Measurements from ENCODE around the gene FLVCR1.

Gene FLVCR1

DNA sequence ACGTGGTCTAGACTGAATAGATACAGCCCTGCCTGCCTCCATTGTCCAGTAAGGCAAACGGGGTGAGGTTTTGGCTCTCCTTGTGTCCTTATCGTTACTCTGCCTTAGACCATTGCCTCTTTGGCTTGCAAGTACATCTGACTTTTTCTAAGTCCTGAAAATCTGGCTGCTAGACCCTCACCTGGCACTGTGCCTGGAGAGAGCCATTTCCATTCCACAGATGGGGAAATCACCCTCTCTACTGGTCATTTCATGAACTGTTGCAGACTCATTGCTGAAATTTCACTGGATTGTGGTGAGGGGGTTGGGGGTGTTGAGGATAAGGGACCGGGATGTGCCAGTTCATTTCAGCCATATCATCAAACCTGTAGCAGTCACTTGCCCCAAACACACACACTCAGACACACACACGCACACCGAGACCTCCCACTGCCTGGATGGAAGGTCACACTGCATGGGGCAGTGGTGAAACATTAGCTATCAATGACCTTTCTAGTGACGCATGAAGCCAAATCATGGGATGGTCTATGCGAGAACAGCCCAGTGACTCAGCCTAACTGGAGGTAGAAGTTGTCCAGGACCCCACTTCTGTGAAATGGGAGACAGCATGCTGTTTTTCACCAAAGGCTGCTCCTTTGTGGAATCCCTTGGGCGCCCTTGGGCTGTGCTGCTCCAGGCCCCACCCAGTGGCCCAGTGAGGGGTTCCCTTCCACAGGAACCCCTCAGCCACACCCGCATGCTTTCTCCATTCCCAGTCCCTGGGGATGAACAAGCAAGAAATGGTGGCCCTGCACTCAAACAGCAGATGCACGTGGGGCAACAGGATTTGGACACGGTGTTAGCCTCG, 57.4 kb downstream of the FLVCR1 start:
- DNase-seq (ENCODE audit: low read depth, low spot score), result peak; percentile 84

DNA sequence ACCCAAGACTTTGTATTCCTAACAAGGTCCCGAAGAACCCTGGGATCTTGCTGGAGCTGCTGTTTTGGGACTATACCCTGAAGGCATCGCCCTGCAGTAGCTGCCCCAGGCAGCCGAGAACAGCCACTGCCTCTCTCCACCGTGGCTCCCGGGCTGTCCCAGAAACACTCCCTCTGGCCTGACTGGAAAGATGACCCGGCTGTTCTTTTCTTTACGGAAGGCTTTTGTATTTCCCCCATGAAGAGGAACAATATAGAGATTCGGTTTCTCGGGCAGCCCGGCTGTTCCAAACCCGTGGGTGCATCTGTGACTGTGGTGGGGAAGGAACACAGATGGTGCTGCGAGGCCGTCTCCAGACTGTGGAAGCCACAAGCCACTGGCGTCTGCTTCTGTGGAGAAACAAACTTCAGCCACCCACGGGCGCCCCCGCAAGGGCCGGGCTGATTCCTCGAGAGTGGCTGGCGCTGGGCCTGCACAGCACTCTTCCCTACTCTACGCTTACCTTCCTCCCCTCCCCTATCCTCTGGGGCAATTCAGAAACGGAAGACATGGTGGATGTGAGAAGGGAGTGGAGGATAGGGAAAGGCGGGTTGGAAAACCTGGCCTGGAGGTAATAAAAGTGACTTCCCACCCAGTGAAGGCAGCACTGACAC, 58.5 kb downstream of the FLVCR1 start:
- DNase-seq (ENCODE audit: low read depth, low spot score), result peak; percentile 32

DNA sequence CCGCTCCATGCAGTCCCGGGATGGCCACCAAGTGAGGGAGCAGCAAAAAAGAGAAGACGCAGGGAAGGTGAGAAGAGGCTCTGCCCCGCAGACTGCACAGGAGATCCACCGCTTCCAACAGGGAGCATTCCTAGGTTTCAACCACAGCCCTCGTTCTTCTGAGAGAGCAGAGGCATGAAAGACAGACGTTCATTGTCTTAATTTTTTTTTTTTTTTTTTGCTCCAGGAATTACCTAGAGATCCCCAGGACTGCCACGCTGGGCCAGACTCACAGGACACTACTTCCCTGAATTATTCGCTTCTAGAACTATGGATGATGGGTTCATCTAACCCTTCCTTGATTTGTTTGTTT, 59.0 kb downstream of the FLVCR1 start:
- no peak for DNase-seq (ENCODE audit: low read depth, low spot score)

DNA sequence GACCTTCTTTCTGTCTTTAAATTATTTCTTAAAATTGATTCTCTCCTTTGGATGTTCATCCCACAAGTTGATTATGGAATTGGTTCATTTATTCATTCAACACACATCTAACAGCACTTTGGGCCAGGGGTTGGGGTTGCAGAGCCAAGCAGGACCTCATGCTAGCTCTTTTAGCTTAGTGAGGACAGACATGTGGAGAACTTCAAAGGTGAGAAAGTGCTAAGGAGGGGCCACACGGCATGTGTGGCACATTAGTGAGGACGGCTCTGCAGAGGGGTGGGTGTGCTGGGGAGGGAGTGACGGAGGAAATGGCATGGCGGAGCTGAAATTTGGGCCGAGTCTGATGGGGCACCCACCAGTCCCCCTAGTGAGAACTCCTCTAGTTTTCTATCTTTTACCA, 59.8 kb downstream of the FLVCR1 start:
- DNase-seq (ENCODE audit: low read depth, low spot score), result no peak

DNA sequence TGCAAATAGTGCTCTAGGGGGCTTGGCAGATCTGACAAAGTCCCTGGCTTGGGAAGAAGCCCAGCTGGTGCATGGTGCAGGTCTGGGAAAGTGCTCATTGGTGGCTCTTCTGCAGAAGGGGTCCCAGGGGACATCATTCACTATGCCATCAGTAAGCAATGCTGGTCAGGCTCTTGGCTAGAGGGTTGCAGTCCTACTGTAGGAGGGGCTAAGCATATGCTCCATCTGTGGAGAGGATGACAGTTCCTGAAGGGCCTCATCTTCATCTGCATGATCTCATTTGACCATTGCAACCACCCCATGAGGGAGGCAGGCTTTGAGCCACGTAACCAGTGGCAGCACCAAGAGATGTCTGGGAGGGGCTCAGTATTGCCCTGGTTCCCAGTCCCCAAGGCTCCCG, 60.7 kb downstream of the FLVCR1 start:
- no peak for DNase-seq (ENCODE audit: low read depth, low spot score)

DNA sequence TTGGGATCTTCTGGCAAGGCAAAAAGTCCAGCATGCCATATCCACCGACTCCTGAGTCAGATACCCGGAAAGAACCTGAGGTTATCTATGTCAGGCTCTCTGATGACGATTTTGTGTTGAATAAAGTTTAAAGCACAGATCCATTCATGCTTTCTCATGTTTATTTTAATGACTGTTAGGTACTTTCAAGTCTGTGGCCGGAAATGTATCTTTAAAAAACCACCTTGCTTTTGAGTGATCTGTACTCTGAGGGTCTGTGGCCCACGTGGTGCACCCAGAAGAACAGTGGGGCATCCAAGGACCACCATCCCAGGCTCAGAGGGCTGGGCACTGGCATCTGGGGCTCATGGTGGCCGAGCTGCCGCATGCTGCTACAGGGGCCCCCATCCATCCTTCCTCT, 62.2 kb downstream of the FLVCR1 start:
- no peak for DNase-seq (ENCODE audit: low read depth, low spot score)

DNA sequence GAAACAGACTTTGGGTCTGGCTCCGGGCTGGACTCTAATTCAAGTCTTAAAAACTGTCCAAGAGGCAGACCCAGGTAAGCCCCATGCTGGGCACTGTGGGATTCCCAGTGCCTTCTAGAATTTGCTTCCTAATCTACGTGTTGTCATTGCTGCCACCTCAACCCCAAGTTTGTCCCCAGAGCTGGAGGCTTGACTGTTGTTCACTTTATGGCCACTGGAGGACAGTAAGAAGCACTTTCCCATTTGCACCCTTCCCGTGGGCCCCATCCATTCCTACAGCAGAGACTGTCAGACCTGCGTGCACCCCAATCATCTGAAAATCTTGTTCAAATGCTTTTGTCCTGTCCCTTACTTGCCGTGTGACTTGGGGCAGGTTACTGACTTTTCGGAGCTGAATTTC, 62.8 kb downstream of the FLVCR1 start:
- no peak for DNase-seq (ENCODE audit: low read depth, low spot score)

DNA sequence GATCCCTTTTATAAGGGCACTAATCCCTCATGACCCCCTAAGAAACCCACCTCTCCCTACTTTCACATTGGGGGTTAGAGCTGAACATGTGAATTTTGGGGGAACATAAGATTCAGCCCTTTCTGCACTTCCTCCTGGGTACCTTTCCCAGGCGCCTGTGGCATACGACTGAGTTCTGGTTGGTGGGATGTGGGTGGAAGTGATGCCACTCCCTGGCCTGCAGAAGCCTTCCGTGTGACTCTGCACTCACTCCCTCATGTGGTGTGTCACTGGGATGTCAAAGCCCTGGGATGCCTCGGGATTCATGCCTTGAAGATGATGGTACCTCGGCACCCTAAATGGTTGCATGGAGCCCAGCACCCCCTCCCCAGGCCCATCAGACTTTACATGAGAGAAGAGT, 63.9 kb downstream of the FLVCR1 start:
- DNase-seq (ENCODE audit: low read depth, low spot score), result no peak

DNA sequence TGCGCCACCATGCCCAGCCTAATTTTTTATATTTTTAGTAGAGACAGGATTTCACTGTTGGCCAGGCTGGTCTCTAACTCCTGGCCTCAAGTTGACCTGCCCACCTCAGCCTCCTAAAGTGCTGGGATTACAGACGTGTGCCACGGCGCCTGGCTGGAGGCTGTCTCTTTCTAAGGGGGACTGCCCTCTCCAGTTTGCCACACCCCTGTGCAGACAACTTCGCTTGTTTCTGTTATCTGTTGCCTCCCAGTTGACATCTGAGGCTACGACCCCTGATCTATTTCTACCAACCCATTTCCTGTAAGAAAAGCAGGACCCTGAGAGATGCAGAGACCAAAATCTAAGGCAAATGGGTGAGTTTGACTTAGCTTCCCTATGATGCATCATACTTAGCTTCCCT, 68.3 kb downstream of the FLVCR1 start:
- no peak for DNase-seq (ENCODE audit: low read depth, low spot score)

DNA sequence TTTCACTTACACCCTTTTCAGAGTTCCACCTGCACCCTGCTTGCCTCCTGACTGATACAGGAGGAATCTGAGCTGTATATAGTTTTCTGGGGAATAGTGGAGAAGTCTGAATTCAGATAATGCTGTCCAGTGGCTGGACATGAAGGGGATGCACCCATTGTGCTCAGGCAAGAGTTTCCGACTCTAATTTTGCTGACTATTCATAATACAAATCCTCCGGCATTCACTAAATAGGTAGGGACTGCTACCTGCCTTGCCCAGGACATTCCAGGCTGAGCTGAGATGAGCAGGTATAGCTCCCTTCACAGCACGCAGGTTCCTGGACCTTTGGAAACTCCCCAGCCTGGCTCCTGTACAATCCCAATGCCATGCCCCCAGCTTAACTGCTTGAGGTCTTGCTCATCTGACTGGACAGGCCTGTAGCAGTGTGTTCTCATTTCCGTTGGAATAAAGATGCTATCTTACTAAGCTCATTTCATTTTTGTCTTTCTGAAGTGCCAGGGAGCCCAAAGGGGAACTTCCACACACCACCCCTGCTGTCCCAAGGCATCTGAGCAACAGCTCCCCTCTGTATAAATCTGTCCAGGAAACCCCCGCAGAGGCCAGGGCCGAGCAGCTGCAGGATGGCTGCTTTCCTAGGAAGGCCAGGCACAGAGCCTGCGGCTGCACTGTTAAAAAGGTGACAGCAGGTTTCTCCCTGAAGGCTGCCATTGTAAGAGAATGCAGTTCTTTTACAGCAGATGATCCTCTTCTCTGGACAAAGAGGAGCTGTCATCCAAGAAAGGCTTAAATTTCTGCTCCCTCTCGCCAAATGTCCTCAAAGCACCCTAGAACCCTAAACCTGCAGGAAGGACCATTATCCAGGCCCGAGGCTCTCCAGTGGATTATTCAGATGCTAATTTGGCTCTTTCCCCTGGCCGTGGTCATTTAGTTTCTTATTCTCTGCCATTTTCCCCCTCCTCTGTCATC, 70.5 kb downstream of the FLVCR1 start:
- DNase-seq (ENCODE audit: low read depth, low spot score), result no peak

DNA sequence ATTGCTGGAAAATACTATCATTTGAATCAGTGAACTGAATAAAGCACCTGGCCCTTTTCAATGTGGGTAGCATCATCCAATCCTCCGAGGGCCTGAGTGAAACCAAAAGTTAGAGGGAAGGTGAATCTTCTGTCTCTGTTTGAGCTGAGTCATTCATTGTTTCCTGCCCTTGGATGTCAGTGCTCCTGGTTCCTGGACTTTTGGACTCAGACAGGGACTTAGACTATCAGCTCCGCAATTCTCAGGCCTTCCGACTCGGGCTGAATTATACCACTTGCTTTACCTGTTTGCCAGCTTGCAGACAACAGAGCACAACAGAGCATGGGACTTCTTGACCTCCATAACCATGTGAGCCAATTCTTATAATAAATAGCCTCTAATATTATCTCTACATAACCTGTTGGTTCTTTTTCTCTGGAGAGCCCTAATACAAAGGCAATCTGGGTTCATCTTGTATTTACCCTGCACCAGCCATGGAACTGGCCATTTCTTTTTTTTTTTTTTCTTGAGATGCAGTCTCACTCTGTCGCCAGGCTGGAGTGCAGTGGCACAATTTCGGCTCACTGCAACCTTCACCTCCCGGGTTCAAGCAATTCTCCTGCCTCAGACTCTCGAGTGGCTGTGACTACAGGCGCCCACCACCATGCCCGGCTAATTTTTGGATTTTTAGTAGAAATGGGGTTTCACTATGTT, 73.1 kb downstream of the FLVCR1 start:
- no peak for DNase-seq (ENCODE audit: low read depth, low spot score)

DNA sequence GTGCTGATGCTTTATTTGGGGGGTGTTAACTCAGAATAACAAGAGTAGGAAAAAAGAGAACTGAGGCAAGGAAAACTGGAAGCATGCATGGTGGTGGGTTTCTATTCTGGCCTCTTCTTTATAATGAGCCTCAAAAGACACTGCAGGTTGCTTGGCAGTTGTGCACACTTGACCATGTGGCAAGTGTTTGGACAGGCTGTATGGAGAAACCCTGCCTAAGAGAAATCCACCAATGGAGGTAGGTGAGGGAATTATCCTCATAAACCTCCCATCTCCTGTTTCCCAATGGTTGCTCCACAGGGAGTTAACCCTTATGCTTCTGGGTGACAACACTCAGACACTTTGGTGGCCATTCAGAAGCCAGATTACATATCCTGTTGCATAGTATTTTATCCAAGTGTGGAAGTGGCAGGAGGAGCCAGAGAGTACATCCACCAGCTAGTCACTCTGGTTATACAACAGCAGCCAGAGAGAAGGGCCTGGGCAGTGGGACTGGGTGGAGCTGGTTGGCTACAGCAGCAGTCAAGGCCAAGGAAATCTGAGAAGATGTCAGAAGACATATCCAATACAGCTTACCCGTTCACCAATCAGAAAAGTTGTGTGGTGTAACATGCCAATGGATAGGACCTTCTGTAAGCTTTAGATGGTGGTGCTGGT, 75.9 kb downstream of the FLVCR1 start:
- no peak for DNase-seq (ENCODE audit: low read depth, low spot score)

DNA sequence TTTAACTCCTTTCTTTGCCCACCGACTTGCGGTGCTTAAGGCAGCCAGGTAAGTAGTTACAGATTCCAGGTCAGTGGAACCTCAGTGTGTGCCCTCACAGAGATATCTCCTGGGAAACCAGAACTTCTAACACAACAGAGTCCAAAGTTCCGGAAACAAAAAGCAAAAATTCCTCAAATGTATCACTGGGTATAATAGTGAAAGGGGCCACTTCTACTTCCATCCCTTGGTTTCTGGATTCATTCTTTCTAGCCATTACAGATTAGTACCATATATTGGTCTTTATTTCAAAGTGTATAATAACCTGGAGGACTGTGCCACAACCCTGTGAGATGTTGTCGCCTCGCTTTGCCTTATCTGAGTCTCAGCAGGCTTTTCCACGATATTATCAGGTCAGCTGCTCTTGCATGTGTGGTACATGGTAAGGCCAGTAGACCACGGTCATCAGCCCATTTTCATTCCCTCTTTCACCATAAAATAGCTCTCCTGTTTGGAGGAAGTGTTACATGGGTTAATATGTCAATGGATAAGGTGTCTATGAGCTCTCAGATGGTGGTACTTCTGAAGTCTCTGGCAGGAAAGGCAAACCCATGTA, 77.4 kb downstream of the FLVCR1 start:
- no peak for DNase-seq (ENCODE audit: low read depth, low spot score)

DNA sequence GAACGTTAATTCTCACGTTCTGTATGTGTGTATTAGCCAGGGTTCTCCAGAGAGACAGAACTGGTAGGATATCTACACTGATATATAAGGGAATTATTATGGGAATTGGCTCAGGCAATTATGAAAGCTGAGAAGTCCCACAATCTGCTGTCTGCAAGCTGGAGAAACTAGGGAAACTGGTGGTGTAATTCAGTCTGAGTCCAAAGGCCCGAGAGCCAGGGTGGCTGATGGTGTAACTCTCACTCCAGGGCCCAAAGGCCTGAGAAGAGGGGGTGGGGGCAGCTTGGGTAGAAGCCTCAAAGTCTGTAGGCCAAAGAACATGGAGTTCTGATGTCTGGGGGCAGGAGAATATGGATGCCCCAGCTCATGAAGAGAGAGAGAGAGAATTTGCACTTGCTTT, 79.0 kb downstream of the FLVCR1 start:
- no peak for DNase-seq (ENCODE audit: low read depth, low spot score)

DNA sequence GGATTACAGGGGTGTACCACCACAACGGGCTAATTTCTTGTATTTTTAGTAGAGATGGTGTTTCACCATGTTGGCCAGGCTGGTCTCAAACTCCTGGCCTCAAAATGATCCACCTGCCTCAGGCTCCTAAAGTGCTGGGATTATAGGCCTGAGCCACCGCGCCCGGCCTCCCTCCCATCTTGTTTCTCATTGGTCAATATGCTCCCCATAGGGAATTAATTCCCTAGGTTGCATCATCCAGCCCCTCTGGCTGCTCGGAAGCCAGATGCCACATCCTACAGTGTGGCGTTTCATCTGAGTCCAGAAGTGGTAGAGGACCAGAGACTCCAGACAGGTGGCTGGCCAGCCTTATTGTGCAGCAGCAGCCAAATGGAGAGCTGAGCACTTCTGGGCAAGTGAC, 80.8 kb downstream of the FLVCR1 start:
- DNase-seq (ENCODE audit: low read depth, low spot score), result no peak

DNA sequence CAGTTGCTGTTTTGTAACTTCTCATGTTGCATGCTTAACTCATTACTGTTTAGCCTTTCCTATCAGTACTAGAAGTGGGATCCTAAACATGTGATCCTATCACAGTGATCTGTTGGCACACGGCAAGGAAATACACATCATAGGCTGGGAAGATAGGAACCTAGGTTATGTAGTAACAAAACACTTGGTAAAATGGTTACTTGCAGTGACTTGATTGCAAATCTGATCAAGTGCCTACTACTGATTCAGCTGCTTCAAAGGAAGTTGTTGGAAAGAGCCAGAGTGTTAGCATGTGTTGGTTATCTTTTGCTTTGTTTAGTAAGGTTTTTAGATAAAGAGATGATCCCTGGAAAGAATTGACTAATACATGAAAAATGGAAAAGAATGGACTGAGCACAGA, 83.4 kb downstream of the FLVCR1 start:
- DNase-seq (ENCODE audit: low read depth, low spot score), result no peak

DNA sequence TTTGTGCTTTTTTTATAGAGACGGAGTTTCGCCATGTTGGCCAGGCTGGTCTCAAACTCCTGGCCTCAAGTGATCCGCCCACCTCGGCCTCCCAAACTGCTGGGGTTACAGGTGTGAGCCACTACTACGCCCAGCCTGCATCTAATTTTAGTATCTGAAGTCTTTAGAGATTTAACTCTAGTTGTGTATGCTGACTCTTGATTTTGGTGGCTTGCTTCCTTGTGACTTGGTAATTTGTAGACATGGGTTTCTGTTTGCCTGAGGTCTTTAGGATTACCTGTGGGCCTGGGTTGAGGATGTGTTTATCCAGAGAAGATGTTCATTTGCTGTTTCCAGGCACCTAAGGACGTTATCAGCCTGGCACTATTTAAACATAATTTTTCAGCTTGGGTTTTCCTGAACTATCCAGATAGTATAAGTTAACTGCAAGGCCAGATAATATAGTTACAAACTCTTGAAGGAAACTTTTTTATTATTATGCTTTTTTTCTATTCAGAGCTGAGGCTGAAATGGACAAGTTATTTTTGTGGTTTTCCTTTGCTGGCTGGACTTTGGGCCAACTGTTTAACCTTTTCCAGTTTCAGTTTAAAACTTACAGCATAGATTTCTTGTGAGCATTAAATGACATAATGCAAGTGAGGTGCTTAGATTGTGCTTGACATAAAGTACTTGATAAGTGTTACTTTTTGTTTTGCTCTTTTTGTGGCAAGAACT, 84.8 kb downstream of the FLVCR1 start:
- no peak for DNase-seq (ENCODE audit: low read depth, low spot score)

DNA sequence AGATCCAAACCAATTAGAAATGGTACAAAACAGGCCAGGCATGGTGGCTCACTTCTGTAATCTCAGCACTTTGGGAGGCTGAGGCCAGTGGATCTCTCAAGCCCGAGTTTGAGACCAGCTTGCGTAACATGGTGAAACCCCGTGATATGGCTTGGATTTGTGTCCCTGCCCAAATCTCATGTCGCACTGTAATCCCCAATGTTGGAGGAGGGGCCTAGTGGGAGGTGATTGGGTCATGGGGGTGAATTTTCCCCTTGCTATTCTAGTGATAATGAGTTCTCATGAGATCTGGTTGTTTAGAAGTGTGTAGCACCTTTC, 85.3 kb downstream of the FLVCR1 start:
- no peak for DNase-seq (ENCODE audit: low read depth, low spot score)

DNA sequence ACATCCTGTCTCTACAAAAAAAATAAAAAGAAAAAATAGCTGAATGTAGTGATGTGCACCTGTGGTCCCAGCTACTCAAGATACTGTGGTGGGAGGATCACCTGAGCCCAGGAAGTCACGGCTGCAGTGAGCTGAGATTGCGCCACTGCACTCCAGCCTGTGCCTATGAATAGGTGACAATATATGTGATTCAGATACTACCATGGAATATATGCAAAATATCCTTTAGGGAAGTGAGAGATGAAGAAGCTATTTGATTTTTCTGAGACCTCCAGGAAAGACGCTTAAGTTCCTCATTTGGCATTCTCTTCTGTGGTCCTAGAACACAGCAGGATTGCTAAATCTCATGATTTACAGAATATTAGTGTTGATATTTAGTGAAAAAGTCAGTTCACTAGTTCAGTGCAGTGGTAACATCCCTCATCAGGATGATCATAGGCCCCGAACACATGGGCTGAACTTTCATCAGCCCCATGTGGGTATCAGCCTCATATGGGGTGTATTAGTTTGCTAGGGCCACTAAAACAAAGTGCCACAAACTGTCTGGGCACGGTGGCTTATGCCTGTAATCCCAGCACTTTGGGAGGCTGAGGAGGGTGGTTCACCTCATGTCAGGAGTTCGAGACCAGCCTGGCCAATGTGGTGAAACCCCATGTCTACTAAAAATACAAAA, 86.3 kb downstream of the FLVCR1 start:
- DNase-seq (ENCODE audit: low read depth, low spot score), result no peak

DNA sequence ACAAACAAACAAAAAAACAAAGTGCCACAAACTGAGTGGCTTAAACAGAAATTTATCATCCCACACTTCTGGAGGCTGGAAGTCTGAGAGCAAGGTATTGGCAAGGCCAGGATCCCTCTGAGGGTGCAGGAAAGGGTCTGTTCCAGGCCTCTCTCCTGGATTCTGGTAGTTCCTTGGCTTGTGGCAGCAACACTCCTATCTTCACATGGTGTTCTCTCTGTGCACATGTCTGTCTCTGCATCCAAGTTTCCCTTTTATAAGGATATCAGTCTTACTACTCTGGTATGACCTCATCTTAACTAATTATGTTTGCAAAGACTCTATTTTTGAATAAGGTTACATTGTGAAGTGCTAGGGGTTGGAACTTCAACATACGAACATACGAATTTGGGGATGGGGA, 87.0 kb downstream of the FLVCR1 start:
- DNase-seq (ENCODE audit: low read depth, low spot score), result no peak

All from astrocyte of the hippocampus (primary cell).